Calu3 (cell line): ENCODE measurements around the gene LDB1. TPM values are rescaled to one million over a fixed set of nuclear protein-coding genes. Genes with fewer than 3 reads are reported as not detected.
A peak's percentile ranks its signal among the peaks of the same experiment; 100 is the strongest.

Source experiments
- BruUV-seq: library from RNA; stranded (reverse); fragments of 400-500 nt; replicated peaks from 2 replicates; lab custom pipeline; 2021; lab: Mats Ljungman, UMichigan
- CTCF ChIA-PET: fragments of 300-600 bp; sonication (Branson Sonifier 250); formaldehyde crosslinking; loops from one replicate; lab custom pipeline; 2022; ENCODE audit warnings: antibody characterized with exemption; lab: Charles Lee
- DNase-seq: peaks from one replicate; pipeline ENCODE4 v3.0.0; 2022
- H3K27ac Mint-ChIP-seq: one replicate; pipeline ENCODE4 v1.8.0; 2022; ENCODE audit warnings: mixed read lengths; ENCODE audit not compliant: unreplicated experiment
- H3K27me3 Mint-ChIP-seq: one replicate; pipeline ENCODE4 v1.8.0; 2022; ENCODE audit warnings: mixed read lengths; ENCODE audit not compliant: unreplicated experiment
- H3K36me3 Mint-ChIP-seq: one replicate; pipeline ENCODE4 v1.8.0; 2022; ENCODE audit warnings: mild to moderate bottlenecking, moderate library complexity, mixed read lengths; ENCODE audit not compliant: insufficient read depth, unreplicated experiment
- H3K4me1 Mint-ChIP-seq: one replicate; pipeline ENCODE4 v1.8.0; 2022; ENCODE audit warnings: mild to moderate bottlenecking, low read depth, mixed read lengths; ENCODE audit not compliant: unreplicated experiment
- H3K4me3 Mint-ChIP-seq: one replicate; pipeline ENCODE4 v1.8.0; 2022; ENCODE audit warnings: mild to moderate bottlenecking, low read depth, moderate library complexity, mixed read lengths; ENCODE audit not compliant: unreplicated experiment
- H3K9me3 Mint-ChIP-seq: one replicate; pipeline ENCODE4 v1.8.0; 2022; ENCODE audit warnings: low read depth, mixed read lengths; ENCODE audit not compliant: unreplicated experiment
- intact Hi-C: fragments of 100-400 bp; cut with micrococcal nuclease; formaldehyde crosslinking; loops from one replicate; pipeline ENCODE4 v1.10.0; 2022; ENCODE audit not compliant: unreplicated experiment
- total RNA-seq: library from RNA; stranded (reverse); gene quantifications from 2 replicates; pipeline ENCODE4 v1.2.3, GENCODE V29; 2022
- TF ChIP-seq, protein P1 (sequence below): fragments of 200-600 bp; IDR thresholded peaks from one replicate; pipeline ENCODE4 v1.8.0; 2022; ENCODE audit warnings: antibody characterized with exemption; ENCODE audit not compliant: unreplicated experiment

LDB1 gene
- total RNA-seq, 1 experiment from 2014 or later = 27.5 TPM

DNA sequence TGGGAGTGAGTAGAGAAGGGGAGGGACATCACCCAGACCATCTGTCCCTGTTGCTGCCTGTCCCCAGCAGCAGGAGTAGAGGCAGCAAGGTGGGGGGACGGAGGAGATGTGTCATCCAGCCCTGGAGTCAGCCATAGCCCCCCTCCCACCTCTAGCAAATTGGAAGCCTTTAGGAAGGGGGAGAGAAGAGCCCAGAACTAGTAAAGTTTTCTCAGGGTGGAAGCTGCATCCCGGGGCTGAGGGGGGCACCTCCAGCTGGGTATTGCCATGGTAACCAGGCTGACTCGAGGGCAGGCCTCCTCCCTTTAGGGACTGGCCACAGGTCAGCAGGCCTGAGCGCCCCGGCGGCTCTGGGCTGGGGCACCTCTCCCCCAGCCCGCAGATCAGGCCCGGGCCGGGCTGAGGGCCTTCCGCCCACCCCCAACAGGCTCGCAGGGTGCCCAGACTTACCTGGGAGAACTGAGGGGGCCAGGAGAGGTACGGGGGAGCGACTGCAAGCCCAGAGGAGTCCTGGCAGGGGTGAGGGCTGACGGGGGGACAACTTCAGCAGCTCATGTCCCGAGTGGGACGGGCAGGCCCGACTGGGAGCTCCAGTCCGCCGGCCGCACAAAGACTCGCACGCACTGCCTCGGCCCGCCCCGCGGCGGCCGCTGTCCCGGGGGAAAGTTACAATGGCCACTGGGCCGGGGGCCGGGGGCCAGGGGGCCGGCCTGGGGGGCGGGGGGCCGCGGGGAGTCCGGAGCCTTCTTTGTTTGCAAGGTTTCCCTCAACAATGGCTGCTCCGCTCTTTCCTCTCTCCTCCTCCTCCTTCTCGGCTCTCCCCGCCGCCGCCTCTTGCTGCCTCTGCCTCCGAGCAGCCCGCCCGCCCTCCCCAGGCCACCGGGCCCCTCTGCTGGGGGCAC lies 6.0 kb downstream of the LDB1 start:
- peak overlapping the region; percentile 85 for H3K4me3 Mint-ChIP-seq
- TF ChIP-seq, protein P1, sequence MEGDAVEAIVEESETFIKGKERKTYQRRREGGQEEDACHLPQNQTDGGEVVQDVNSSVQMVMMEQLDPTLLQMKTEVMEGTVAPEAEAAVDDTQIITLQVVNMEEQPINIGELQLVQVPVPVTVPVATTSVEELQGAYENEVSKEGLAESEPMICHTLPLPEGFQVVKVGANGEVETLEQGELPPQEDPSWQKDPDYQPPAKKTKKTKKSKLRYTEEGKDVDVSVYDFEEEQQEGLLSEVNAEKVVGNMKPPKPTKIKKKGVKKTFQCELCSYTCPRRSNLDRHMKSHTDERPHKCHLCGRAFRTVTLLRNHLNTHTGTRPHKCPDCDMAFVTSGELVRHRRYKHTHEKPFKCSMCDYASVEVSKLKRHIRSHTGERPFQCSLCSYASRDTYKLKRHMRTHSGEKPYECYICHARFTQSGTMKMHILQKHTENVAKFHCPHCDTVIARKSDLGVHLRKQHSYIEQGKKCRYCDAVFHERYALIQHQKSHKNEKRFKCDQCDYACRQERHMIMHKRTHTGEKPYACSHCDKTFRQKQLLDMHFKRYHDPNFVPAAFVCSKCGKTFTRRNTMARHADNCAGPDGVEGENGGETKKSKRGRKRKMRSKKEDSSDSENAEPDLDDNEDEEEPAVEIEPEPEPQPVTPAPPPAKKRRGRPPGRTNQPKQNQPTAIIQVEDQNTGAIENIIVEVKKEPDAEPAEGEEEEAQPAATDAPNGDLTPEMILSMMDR = no peak
- H3K27ac Mint-ChIP-seq = peak overlapping the region; percentile 50
- BruUV-seq = no TSS peak
- H3K9me3 Mint-ChIP-seq = no peaks in the 10 kb centered on the region
- peak; percentile 12 for DNase-seq
- CTCF ChIA-PET = interaction anchor here (0.7 to 0.8 kb wide), 3 partner anchors 14 to 381 kb away, joined by 3 to 4 read pairs (median 3); no protein-coding TSS in a partner anchor
- intact Hi-C loops = no loop called here
- H3K4me1 Mint-ChIP-seq = peaks cover 43% of the 10 kb centered on the region
- no peaks in the 10 kb centered on the region for H3K27me3 Mint-ChIP-seq
- H3K36me3 Mint-ChIP-seq = peaks cover 16% of the 10 kb centered on the region

DNA sequence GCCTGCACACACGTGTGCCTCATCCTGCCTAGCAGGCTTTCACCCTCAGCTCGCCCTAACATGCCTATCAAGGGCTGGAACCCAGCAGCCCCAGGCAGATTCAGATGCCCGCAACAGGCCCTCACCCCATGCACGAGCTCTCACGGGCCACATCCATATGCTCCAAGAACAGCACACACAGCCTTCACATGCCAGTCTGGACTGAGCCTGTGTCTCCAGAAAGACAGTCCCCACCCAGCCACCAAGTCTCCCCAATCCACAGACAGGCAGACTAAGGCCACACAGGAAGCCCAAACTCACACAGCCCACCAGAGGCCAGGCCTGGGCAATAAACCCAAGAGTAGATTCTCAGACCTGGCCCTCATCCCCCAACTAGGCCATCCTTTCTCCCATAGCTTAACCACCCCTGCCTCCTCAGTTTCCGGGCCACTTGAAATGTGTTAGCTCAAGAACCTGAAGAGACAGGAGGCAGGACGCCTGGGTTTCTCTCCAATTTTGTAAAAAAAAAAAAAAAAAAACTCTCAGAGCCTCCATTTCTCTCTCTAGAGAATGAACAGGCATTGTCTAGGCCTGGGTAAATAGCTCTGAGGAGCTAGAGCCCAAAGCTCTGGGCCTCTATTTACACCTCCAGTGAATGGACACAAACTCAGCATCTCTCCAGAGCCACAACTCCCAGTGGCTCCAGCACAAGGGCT lies 6.8 kb downstream of the LDB1 start:
- CTCF ChIA-PET = interaction anchor here (0.7 kb wide), 3 partner anchors 19 to 380 kb away, joined by 3 to 5 read pairs (median 4); partner anchors contain the start of gene PPRC1
- TSS peak; percentile 36 for BruUV-seq
- Mint-ChIP-seq H3K4me1 (peaks cover 39% of the 10 kb centered on the region), H3K27me3 (no peaks in the 10 kb centered on the region), H3K36me3 (peaks cover 16% of the 10 kb centered on the region), H3K27ac (no peak overlapping the region), H3K4me3 (peak overlapping the region; percentile 85), H3K9me3 (no peaks in the 10 kb centered on the region)
- intact Hi-C loops = no loop called here
- TF ChIP-seq, protein P1 = no peak
- DNase-seq = no peak

DNA sequence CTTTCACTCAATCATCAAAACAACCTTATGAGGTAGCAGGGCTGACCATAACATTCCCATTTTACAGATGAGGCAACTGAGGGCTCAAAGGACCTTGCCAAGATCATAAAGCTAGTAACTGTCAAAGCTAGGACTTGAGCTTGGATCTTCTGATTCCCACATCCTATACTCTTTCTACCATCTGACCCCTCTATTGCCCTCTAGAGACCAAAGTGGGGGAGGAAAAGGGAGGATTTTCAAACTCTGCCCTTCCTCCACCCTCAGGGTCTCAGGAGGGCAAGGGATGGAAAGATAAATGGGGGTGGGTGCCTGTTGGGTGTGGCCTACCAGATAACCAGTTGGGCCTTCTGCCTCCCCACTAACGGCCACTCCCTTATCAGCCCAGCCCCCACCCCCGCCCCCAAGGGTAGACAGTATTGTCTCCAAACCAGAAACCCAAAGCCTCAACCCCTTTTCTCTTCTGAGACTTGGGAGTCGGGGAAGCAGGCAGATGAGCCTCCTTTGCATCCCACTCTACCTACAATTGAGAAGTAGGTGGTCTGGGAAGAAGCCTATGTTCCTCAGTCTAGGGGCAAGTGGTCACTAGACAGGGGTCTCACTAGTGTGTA lies 7.9 kb downstream of the LDB1 start:
- intact Hi-C loops = no loop called here
- Mint-ChIP-seq H3K36me3 (peaks cover 16% of the 10 kb centered on the region), H3K27me3 (no peaks in the 10 kb centered on the region), H3K4me1 (peaks cover 29% of the 10 kb centered on the region), H3K9me3 (no peaks in the 10 kb centered on the region), H3K4me3 (no peak overlapping the region), H3K27ac (no peak overlapping the region)
- TF ChIP-seq, protein P1 = no peak
- BruUV-seq = no TSS peak
- no peak for DNase-seq
- CTCF ChIA-PET = interaction anchor here (0.6 kb wide), 2 partner anchors 17 to 605 kb away, joined by 4 read pairs; no protein-coding TSS in a partner anchor

DNA sequence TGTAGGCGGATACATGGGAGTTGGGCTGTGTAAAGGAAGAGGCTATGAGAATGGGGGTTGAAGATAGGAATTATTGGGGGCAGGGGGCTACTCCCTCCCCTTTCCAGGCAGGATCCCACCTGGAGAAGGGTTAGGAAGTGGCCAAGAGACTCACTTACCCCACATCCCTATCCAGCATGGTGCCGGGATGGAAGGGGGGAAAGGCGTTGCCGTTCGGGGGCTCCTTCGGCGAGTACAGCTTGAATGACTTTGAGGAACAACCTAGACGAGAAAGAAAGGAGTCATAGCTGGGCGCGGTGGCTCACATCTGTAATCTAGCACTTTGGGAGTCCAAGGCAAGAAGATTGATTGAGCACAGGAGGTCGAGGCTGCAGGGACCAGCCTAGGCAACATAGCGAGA lies 8.9 kb downstream of the LDB1 start:
- BruUV-seq = no TSS peak
- H3K9me3 Mint-ChIP-seq = no peaks in the 10 kb centered on the region
- no peaks in the 10 kb centered on the region for H3K27me3 Mint-ChIP-seq
- CTCF ChIA-PET = no interaction called here
- H3K4me3 Mint-ChIP-seq = no peak overlapping the region
- no peak overlapping the region for H3K27ac Mint-ChIP-seq
- no peak for DNase-seq
- intact Hi-C loops = no loop called here
- TF ChIP-seq, protein P1 = no peak
- H3K4me1 Mint-ChIP-seq = peaks cover 19% of the 10 kb centered on the region
- peaks cover 16% of the 10 kb centered on the region for H3K36me3 Mint-ChIP-seq
